ENCODE data around the gene FRMD4A.

Gene FRMD4A

GRCh38 chr10:13834581-13835286 lies 496.0 kb downstream of the FRMD4A start:
- no CpG with 5 or more reads among the region's 16 CpGs for whole genome bisulfite sequencing, 2 donors (ENCODE audit: extremely low coverage in 2 of 2, insufficient read length in 2 of 2, insufficient replicate concordance in 1 of 2)
- Histone ChIP-seq H3K4me3 (ENCODE audit: low read length in 2 of 2) (peak overlapping the region in 1 of 2 donors; percentile 1), H3K14ac (ENCODE audit: low read length) (no peak overlapping the region), H2BK5ac (ENCODE audit: low read length) (no peak overlapping the region), H4K8ac (ENCODE audit: low read depth, low read length) (no peak overlapping the region), H3K23ac (ENCODE audit: low read depth, low read length, poor library complexity) (no peak overlapping the region), H3K4me1 (ENCODE audit: control insufficient read depth in 2 of 2, insufficient read depth in 1 of 2, low read depth in 1 of 2, low read length in 2 of 2) (peaks cover 13 to 40% of the 10 kb centered on the region in 2 donors), H2BK12ac (ENCODE audit: low read length) (no peak overlapping the region), H3K4ac (ENCODE audit: low read length) (no peak overlapping the region), H2AFZ (ENCODE audit: low read length) (no peak overlapping the region), H3K9ac (ENCODE audit: low read depth, low read length, poor library complexity) (no peak overlapping the region), H3K79me1 (ENCODE audit: low read depth, low read length) (peaks cover 3% of the 10 kb centered on the region), H4K91ac (ENCODE audit: low read depth, low read length, poor library complexity) (no peak overlapping the region), H3K9me3 (replicated peaks in 1 of 2; ENCODE audit: control insufficient read depth in 2 of 2, insufficient read depth in 1 of 2, low read depth in 1 of 2, low read length in 2 of 2) (no peaks in the 10 kb centered on the region), H3K18ac (ENCODE audit: low read length) (no peak overlapping the region), H2BK15ac (ENCODE audit: low read length) (no peak overlapping the region), H2AK5ac (ENCODE audit: low read depth, low read length) (no peak overlapping the region), H2BK120ac (ENCODE audit: low read depth, low read length) (no peak overlapping the region), H3K4me2 (ENCODE audit: insufficient read depth, low read length, poor library complexity, severe bottlenecking) (no peak overlapping the region), H3K36me3 (replicated peaks in 1 of 2; ENCODE audit: control insufficient read depth in 2 of 2, insufficient read depth in 2 of 2, low read length in 2 of 2) (peaks cover 4 to 41% of the 10 kb centered on the region in 2 donors), H3K27me3 (ENCODE audit: control insufficient read depth in 3 of 3, insufficient read depth in 3 of 3, low read depth in 1 of 3, low read length in 3 of 3) (no peaks in the 10 kb centered on the region), H3K27ac (replicated peaks; ENCODE audit: low read length) (no peak overlapping the region)
- no peak for DNase-seq (ENCODE audit: low spot score)

GRCh38 chr10:13831711-13832141 lies 499.0 kb downstream of the FRMD4A start:
- Histone ChIP-seq H3K4me2 (ENCODE audit: insufficient read depth, low read length, poor library complexity, severe bottlenecking) (no peak overlapping the region), H3K4ac (ENCODE audit: low read length) (no peak overlapping the region), H3K27ac (replicated peaks; ENCODE audit: low read length) (no peak overlapping the region), H3K36me3 (replicated peaks in 1 of 2; ENCODE audit: control insufficient read depth in 2 of 2, insufficient read depth in 2 of 2, low read length in 2 of 2) (peaks cover 2 to 38% of the 10 kb centered on the region in 2 donors), H2BK12ac (ENCODE audit: low read length) (no peak overlapping the region), H3K9me3 (replicated peaks in 1 of 2; ENCODE audit: control insufficient read depth in 2 of 2, insufficient read depth in 1 of 2, low read depth in 1 of 2, low read length in 2 of 2) (no peaks in the 10 kb centered on the region), H4K91ac (ENCODE audit: low read depth, low read length, poor library complexity) (no peak overlapping the region), H2BK5ac (ENCODE audit: low read length) (no peak overlapping the region), H3K4me1 (ENCODE audit: control insufficient read depth in 2 of 2, insufficient read depth in 1 of 2, low read depth in 1 of 2, low read length in 2 of 2) (peaks cover 20 to 40% of the 10 kb centered on the region in 2 donors), H4K8ac (ENCODE audit: low read depth, low read length) (no peak overlapping the region), H2BK15ac (ENCODE audit: low read length) (no peak overlapping the region), H3K4me3 (ENCODE audit: low read length in 2 of 2) (no peak overlapping the region), H3K18ac (ENCODE audit: low read length) (no peak overlapping the region), H2AFZ (ENCODE audit: low read length) (no peak overlapping the region), H3K14ac (ENCODE audit: low read length) (no peak overlapping the region), H2BK120ac (ENCODE audit: low read depth, low read length) (no peak overlapping the region), H3K27me3 (ENCODE audit: control insufficient read depth in 3 of 3, insufficient read depth in 3 of 3, low read depth in 1 of 3, low read length in 3 of 3) (no peaks in the 10 kb centered on the region), H3K9ac (ENCODE audit: low read depth, low read length, poor library complexity) (no peak overlapping the region), H3K23ac (ENCODE audit: low read depth, low read length, poor library complexity) (no peak overlapping the region), H3K79me1 (ENCODE audit: low read depth, low read length) (peaks cover 3% of the 10 kb centered on the region), H2AK5ac (ENCODE audit: low read depth, low read length) (no peak overlapping the region)
- DNase-seq (ENCODE audit: low spot score), result no peak
- WGBS, 2 donors (ENCODE audit: extremely low coverage in 2 of 2, insufficient read length in 2 of 2, insufficient replicate concordance in 1 of 2), result no CpG with 5 or more reads among the region's 4 CpGs

GRCh38 chr10:13830385-13830784 lies 500.3 kb downstream of the FRMD4A start:
- Histone ChIP-seq H3K36me3 (replicated peaks in 1 of 2; ENCODE audit: control insufficient read depth in 2 of 2, insufficient read depth in 2 of 2, low read length in 2 of 2) (peaks cover 2 to 38% of the 10 kb centered on the region in 2 donors), H3K4me1 (ENCODE audit: control insufficient read depth in 2 of 2, insufficient read depth in 1 of 2, low read depth in 1 of 2, low read length in 2 of 2) (peaks cover 21 to 38% of the 10 kb centered on the region in 2 donors), H3K4me3 (ENCODE audit: low read length in 2 of 2) (no peak overlapping the region), H3K14ac (ENCODE audit: low read length) (no peak overlapping the region), H2BK120ac (ENCODE audit: low read depth, low read length) (no peak overlapping the region), H3K23ac (ENCODE audit: low read depth, low read length, poor library complexity) (no peak overlapping the region), H3K4ac (ENCODE audit: low read length) (no peak overlapping the region), H3K79me1 (ENCODE audit: low read depth, low read length) (peaks cover 3% of the 10 kb centered on the region), H3K27ac (replicated peaks; ENCODE audit: low read length) (no peak overlapping the region), H2AK5ac (ENCODE audit: low read depth, low read length) (no peak overlapping the region), H4K91ac (ENCODE audit: low read depth, low read length, poor library complexity) (no peak overlapping the region), H2AFZ (ENCODE audit: low read length) (no peak overlapping the region), H3K9ac (ENCODE audit: low read depth, low read length, poor library complexity) (no peak overlapping the region), H4K8ac (ENCODE audit: low read depth, low read length) (no peak overlapping the region), H2BK12ac (ENCODE audit: low read length) (no peak overlapping the region), H3K27me3 (ENCODE audit: control insufficient read depth in 3 of 3, insufficient read depth in 3 of 3, low read depth in 1 of 3, low read length in 3 of 3) (no peaks in the 10 kb centered on the region), H3K18ac (ENCODE audit: low read length) (no peak overlapping the region), H2BK15ac (ENCODE audit: low read length) (no peak overlapping the region), H3K9me3 (replicated peaks in 1 of 2; ENCODE audit: control insufficient read depth in 2 of 2, insufficient read depth in 1 of 2, low read depth in 1 of 2, low read length in 2 of 2) (no peaks in the 10 kb centered on the region), H3K4me2 (ENCODE audit: insufficient read depth, low read length, poor library complexity, severe bottlenecking) (no peak overlapping the region), H2BK5ac (ENCODE audit: low read length) (no peak overlapping the region)
- DNase-seq (ENCODE audit: low spot score), result no peak
- WGBS, 2 donors (ENCODE audit: extremely low coverage in 2 of 2, insufficient read length in 2 of 2, insufficient replicate concordance in 1 of 2), result no CpG with 5 or more reads among the region's 4 CpGs

GRCh38 chr10:13829790-13830189 lies 500.9 kb downstream of the FRMD4A start:
- Histone ChIP-seq H3K36me3 (replicated peaks in 1 of 2; ENCODE audit: control insufficient read depth in 2 of 2, insufficient read depth in 2 of 2, low read length in 2 of 2) (peaks cover 2 to 38% of the 10 kb centered on the region in 2 donors), H2BK15ac (ENCODE audit: low read length) (no peak overlapping the region), H3K27ac (replicated peaks; ENCODE audit: low read length) (no peak overlapping the region), H2BK120ac (ENCODE audit: low read depth, low read length) (no peak overlapping the region), H3K23ac (ENCODE audit: low read depth, low read length, poor library complexity) (no peak overlapping the region), H3K4me1 (ENCODE audit: control insufficient read depth in 2 of 2, insufficient read depth in 1 of 2, low read depth in 1 of 2, low read length in 2 of 2) (peaks cover 18 to 32% of the 10 kb centered on the region in 2 donors), H3K9ac (ENCODE audit: low read depth, low read length, poor library complexity) (no peak overlapping the region), H2AK5ac (ENCODE audit: low read depth, low read length) (no peak overlapping the region), H3K18ac (ENCODE audit: low read length) (no peak overlapping the region), H2BK5ac (ENCODE audit: low read length) (no peak overlapping the region), H4K8ac (ENCODE audit: low read depth, low read length) (no peak overlapping the region), H3K4ac (ENCODE audit: low read length) (no peak overlapping the region), H3K9me3 (replicated peaks in 1 of 2; ENCODE audit: control insufficient read depth in 2 of 2, insufficient read depth in 1 of 2, low read depth in 1 of 2, low read length in 2 of 2) (no peaks in the 10 kb centered on the region), H3K27me3 (ENCODE audit: control insufficient read depth in 3 of 3, insufficient read depth in 3 of 3, low read depth in 1 of 3, low read length in 3 of 3) (no peaks in the 10 kb centered on the region), H3K4me3 (ENCODE audit: low read length in 2 of 2) (no peak overlapping the region), H3K4me2 (ENCODE audit: insufficient read depth, low read length, poor library complexity, severe bottlenecking) (no peak overlapping the region), H4K91ac (ENCODE audit: low read depth, low read length, poor library complexity) (no peak overlapping the region), H2AFZ (ENCODE audit: low read length) (no peak overlapping the region), H3K79me1 (ENCODE audit: low read depth, low read length) (peaks cover 3% of the 10 kb centered on the region), H3K14ac (ENCODE audit: low read length) (no peak overlapping the region), H2BK12ac (ENCODE audit: low read length) (no peak overlapping the region)
- no peak for DNase-seq (ENCODE audit: low spot score)
- no CpG with 5 or more reads among the region's 5 CpGs for WGBS, 2 donors (ENCODE audit: extremely low coverage in 2 of 2, insufficient read length in 2 of 2, insufficient replicate concordance in 1 of 2)

Data from neuronal stem cell (in vitro differentiated cells).